ENCODE results near the gene FGFR3. TPM values are rescaled to one million over a fixed set of nuclear protein-coding genes. Genes with fewer than 3 reads are reported as not detected.

Gene FGFR3
- total RNA-seq, 3 donors from 2014 or later (not counting 1 experiment from before 2014, with no cell fraction given) = not detected

- no peaks in the 10 kb centered on the region for H3K4me1 ChIP-seq (ENCODE audit: control insufficient read depth, insufficient read depth, low read length)
- intact Hi-C loops (cut with micrococcal nuclease) = loop anchor here (10.0 kb wide), 1 partner anchor 71 kb away; no protein-coding TSS in a partner anchor
- DNase-seq (no peak), ATAC-seq (no peak)
- Mint-ChIP-seq H3K9me3 (no peaks in the 10 kb centered on the region), H3K4me3 (no peak overlapping the region), H3K27ac (no peak overlapping the region), H3K4me1 (no peaks in the 10 kb centered on the region), H3K27me3 (ENCODE audit: low read depth in 2 of 2) (no peaks in the 10 kb centered on the region), H3K36me3 (peaks cover 13% of the 10 kb centered on the region)
- H3K27ac ChIP-seq (ENCODE audit: low read length) = no peak overlapping the region
- H3K36me3 ChIP-seq (ENCODE audit: control insufficient read depth, insufficient read depth, low read length) = peaks cover 43% of the 10 kb centered on the region
- WGBS (ENCODE audit: insufficient coverage) = 94% methylated on average over 34 of the region's 34 CpGs
- no peaks in the 10 kb centered on the region for H3K27me3 ChIP-seq (ENCODE audit: control insufficient read depth, insufficient read depth, low read length)
- no peaks in the 10 kb centered on the region for H3K9me3 ChIP-seq (ENCODE audit: control insufficient read depth, insufficient read depth, low read length)
- no peak overlapping the region for H3K4me3 ChIP-seq (ENCODE audit: low read length)
- no peak for TF ChIP-seq CTCF (IDR thresholded peaks at IDR 0.05)
These were observed 22.3 kb downstream of the FGFR3 start for GRCh38 chr4:1815096-1815996.

GRCh38 chr4:1815997-1816860 lies 23.1 kb downstream of the FGFR3 start:
- H3K9me3 ChIP-seq (ENCODE audit: control insufficient read depth, insufficient read depth, low read length) = no peaks in the 10 kb centered on the region

GRCh38 chr4:1819284-1819683 lies 26.2 kb downstream of the FGFR3 start:
- TF ChIP-seq CTCF (IDR thresholded peaks at IDR 0.05) = no peak
- Mint-ChIP-seq H3K9me3 (no peaks in the 10 kb centered on the region), H3K4me3 (no peak overlapping the region), H3K27ac (no peak overlapping the region), H3K36me3 (peaks cover 13% of the 10 kb centered on the region), H3K4me1 (no peaks in the 10 kb centered on the region), H3K27me3 (ENCODE audit: low read depth in 2 of 2) (no peaks in the 10 kb centered on the region)
- H3K27ac ChIP-seq (ENCODE audit: low read length) = no peak overlapping the region
- ATAC-seq (no peak), DNase-seq (no peak)
- no peaks in the 10 kb centered on the region for H3K27me3 ChIP-seq (ENCODE audit: control insufficient read depth, insufficient read depth, low read length)
- no peak overlapping the region for H3K4me3 ChIP-seq (ENCODE audit: low read length)
- 95% methylated on average over 10 of the region's 10 CpGs for WGBS (ENCODE audit: insufficient coverage)
- intact Hi-C loops (cut with micrococcal nuclease) = loop anchor here (10.0 kb wide), 1 partner anchor 74 kb away; no protein-coding TSS in a partner anchor
- peaks cover 60% of the 10 kb centered on the region for H3K36me3 ChIP-seq (ENCODE audit: control insufficient read depth, insufficient read depth, low read length)
- H3K9me3 ChIP-seq (ENCODE audit: control insufficient read depth, insufficient read depth, low read length) = no peaks in the 10 kb centered on the region
- no peaks in the 10 kb centered on the region for H3K4me1 ChIP-seq (ENCODE audit: control insufficient read depth, insufficient read depth, low read length)

More at GRCh38 chr4:1815997-1816860, 23.1 kb downstream of the FGFR3 start:
- Histone ChIP-seq H3K27ac (ENCODE audit: low read length) (no peak overlapping the region), H3K4me1 (ENCODE audit: control insufficient read depth, insufficient read depth, low read length) (no peaks in the 10 kb centered on the region), H3K4me3 (ENCODE audit: low read length) (no peak overlapping the region), H3K36me3 (ENCODE audit: control insufficient read depth, insufficient read depth, low read length) (peaks cover 45% of the 10 kb centered on the region), H3K27me3 (ENCODE audit: control insufficient read depth, insufficient read depth, low read length) (no peaks in the 10 kb centered on the region)
- ATAC-seq (no peak), DNase-seq (no peak)
- H3K27me3 Mint-ChIP-seq (ENCODE audit: low read depth in 2 of 2) = no peaks in the 10 kb centered on the region
- no peak overlapping the region for H3K4me3 Mint-ChIP-seq
- no peak for TF ChIP-seq CTCF (IDR thresholded peaks at IDR 0.05)
- 95% methylated on average over 25 of the region's 25 CpGs for WGBS (ENCODE audit: insufficient coverage)
- H3K4me1 Mint-ChIP-seq = no peaks in the 10 kb centered on the region
- peaks cover 13% of the 10 kb centered on the region for H3K36me3 Mint-ChIP-seq
- intact Hi-C loops (cut with micrococcal nuclease) = loop anchor here (10.0 kb wide), 1 partner anchor 71 kb away; no protein-coding TSS in a partner anchor
- no peaks in the 10 kb centered on the region for H3K9me3 Mint-ChIP-seq
- no peak overlapping the region for H3K27ac Mint-ChIP-seq
